DOHH2 (cell line): ENCODE data around the gene EZH2.

Experiments used
- H3F3A ChIP-seq: fragments of 200-600 bp; sonication (generic), shearing (Covaris generic); 2 replicates; pipeline ENCODE4 v1.6.0; 2016; ENCODE audit warnings: antibody characterized with exemption, mild to moderate bottlenecking; ENCODE audit not compliant: control insufficient read depth, insufficient read depth
- H3K27ac ChIP-seq: fragments of 200-600 bp; sonication (generic); 2 replicates; pipeline ENCODE4 v1.5.1; 2014; ENCODE audit warnings: low read depth, mild to moderate bottlenecking, low read length, moderate library complexity
- H3K27me3 ChIP-seq: fragments of 200-600 bp; sonication (generic); 2 replicates; pipeline ENCODE4 v1.6.1; 2014; ENCODE audit warnings: mild to moderate bottlenecking, low read length, mixed read lengths; ENCODE audit not compliant: control insufficient read depth
- H3K36me3 ChIP-seq: fragments of 200-600 bp; sonication (generic); 2 replicates; pipeline ENCODE4 v1.6.1; 2014; ENCODE audit warnings: mild to moderate bottlenecking, low read length, moderate library complexity, mixed read lengths; ENCODE audit not compliant: control insufficient read depth
- H3K4me1 ChIP-seq: fragments of 200-600 bp; sonication (generic); 2 replicates; pipeline ENCODE4 v1.6.1; 2014; ENCODE audit warnings: mild to moderate bottlenecking, low read length, mixed read lengths; ENCODE audit not compliant: control insufficient read depth
- H3K4me2 ChIP-seq: fragments of 200-600 bp; sonication (generic); 2 replicates; pipeline ENCODE4 v1.6.0; 2014; ENCODE audit warnings: mild to moderate bottlenecking, low read length, moderate library complexity
- H3K4me3 ChIP-seq: fragments of 200-600 bp; sonication (generic); 2 replicates; pipeline ENCODE4 v1.5.1; 2014; ENCODE audit warnings: mild to moderate bottlenecking, low read length, mixed read lengths
- H3K79me2 ChIP-seq: fragments of 200-600 bp; sonication (generic); 2 replicates; pipeline ENCODE4 v1.6.1; 2014; ENCODE audit warnings: mild to moderate bottlenecking, low read length, mixed read lengths; ENCODE audit not compliant: control insufficient read depth
- H3K9me2 ChIP-seq: fragments of 200-600 bp; sonication (generic); replicated peaks from 2 replicates; pipeline ENCODE4 v1.6.1; 2014; ENCODE audit warnings: mild to moderate bottlenecking, low read length, mixed read lengths; ENCODE audit not compliant: control insufficient read depth
- H3K9me3 ChIP-seq: fragments of 200-600 bp; sonication (generic); 2 replicates; pipeline ENCODE4 v1.6.1; 2014; ENCODE audit warnings: antibody characterized with exemption, low read length, mixed read lengths; ENCODE audit not compliant: control insufficient read depth, insufficient read depth
- H4K20me1 ChIP-seq: fragments of 200-600 bp; sonication (generic); 2 replicates; pipeline ENCODE4 v1.6.0; 2014; ENCODE audit warnings: low read depth, mild to moderate bottlenecking, antibody characterized with exemption, low read length, moderate library complexity; ENCODE audit not compliant: control insufficient read depth, insufficient read depth
- EZH2phosphoT487 ChIP-seq: fragments of 200-600 bp; sonication (generic); IDR thresholded peaks from 2 replicates; pipeline ENCODE4 v1.6.1; 2017; ENCODE audit warnings: borderline replicate concordance, mild to moderate bottlenecking, antibody characterized with exemption, low read length, moderate library complexity, mixed read lengths
- TF ChIP-seq, protein P1 (sequence below): fragments of 200-600 bp; sonication (generic); IDR thresholded peaks from one replicate; pipeline ENCODE4 v1.5.1; 2014; ENCODE audit warnings: antibody characterized with exemption, mild to moderate bottlenecking, low read depth, low read length; ENCODE audit not compliant: poor library complexity, severe bottlenecking

Gene EZH2

DNA sequence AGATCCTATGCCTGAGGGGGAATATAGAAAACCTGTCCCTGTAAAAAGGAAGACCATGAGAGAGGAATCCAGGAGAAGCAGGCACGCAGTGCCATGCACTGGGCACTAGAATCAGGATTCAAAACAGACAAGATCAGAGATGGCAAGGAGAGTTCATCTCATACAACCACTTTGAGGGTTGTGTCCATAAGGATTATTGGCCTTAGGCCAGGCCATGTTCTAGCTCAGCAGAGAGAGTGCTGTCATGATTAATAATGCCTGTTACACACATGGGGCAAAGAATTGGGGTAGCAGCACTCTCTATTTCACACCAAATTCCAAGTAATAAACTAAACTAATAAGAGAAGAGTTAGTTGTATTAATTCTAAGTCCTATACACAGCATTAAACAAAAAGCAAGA is 29.1 kb downstream of the EZH2 start:
- no peak overlapping the region for H3K4me3 ChIP-seq
- H3K36me3 ChIP-seq = peaks cover 7% of the 10 kb centered on the region
- H3K27ac ChIP-seq = no peak overlapping the region
- H3K4me2 ChIP-seq = no peak overlapping the region
- H3K79me2 ChIP-seq = peaks cover 100% of the 10 kb centered on the region
- peaks cover 56% of the 10 kb centered on the region for H4K20me1 ChIP-seq
- H3K9me3 ChIP-seq = no peaks in the 10 kb centered on the region
- peaks cover 16% of the 10 kb centered on the region for H3F3A ChIP-seq
- TF ChIP-seq, protein P1, sequence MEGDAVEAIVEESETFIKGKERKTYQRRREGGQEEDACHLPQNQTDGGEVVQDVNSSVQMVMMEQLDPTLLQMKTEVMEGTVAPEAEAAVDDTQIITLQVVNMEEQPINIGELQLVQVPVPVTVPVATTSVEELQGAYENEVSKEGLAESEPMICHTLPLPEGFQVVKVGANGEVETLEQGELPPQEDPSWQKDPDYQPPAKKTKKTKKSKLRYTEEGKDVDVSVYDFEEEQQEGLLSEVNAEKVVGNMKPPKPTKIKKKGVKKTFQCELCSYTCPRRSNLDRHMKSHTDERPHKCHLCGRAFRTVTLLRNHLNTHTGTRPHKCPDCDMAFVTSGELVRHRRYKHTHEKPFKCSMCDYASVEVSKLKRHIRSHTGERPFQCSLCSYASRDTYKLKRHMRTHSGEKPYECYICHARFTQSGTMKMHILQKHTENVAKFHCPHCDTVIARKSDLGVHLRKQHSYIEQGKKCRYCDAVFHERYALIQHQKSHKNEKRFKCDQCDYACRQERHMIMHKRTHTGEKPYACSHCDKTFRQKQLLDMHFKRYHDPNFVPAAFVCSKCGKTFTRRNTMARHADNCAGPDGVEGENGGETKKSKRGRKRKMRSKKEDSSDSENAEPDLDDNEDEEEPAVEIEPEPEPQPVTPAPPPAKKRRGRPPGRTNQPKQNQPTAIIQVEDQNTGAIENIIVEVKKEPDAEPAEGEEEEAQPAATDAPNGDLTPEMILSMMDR = no peak
- TF ChIP-seq EZH2phosphoT487 = no peak
- H3K4me1 ChIP-seq = peaks cover 72% of the 10 kb centered on the region
- no peaks in the 10 kb centered on the region for H3K27me3 ChIP-seq
- H3K9me2 ChIP-seq = no peaks in the 10 kb centered on the region

DNA sequence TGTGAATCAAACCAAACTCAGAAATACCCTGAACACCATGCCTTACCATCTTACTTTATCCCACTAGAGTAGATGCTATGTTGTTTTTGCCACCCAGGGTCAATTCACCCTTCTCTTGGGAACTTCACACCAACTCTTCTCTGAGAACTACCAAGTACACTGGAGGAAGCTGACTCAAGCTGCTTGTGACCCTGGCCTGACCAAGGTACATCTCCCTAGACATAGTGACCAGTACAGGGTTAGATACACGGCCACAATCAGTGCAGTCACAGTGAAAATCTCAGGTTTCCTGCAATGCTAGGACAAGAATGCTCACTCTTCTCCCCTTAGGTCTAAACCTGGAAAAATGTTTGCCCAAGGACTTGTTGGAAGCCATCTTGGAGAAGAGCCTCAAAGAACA is 31.8 kb downstream of the EZH2 start:
- Histone ChIP-seq H3F3A (peaks cover 14% of the 10 kb centered on the region; the same call in 1 of the 2 replicates), H3K27me3 (no peaks in the 10 kb centered on the region), H3K4me2 (peak overlapping the region; percentile 9), H3K27ac (no peak overlapping the region), H3K36me3 (peaks cover 19% of the 10 kb centered on the region), H3K9me3 (no peaks in the 10 kb centered on the region), H4K20me1 (peaks cover 72% of the 10 kb centered on the region), H3K9me2 (no peaks in the 10 kb centered on the region), H3K4me1 (peaks cover 77% of the 10 kb centered on the region), H3K4me3 (no peak overlapping the region), H3K79me2 (peaks cover 100% of the 10 kb centered on the region)
- TF ChIP-seq, protein P1 = no peak
- no peak for TF ChIP-seq EZH2phosphoT487

DNA sequence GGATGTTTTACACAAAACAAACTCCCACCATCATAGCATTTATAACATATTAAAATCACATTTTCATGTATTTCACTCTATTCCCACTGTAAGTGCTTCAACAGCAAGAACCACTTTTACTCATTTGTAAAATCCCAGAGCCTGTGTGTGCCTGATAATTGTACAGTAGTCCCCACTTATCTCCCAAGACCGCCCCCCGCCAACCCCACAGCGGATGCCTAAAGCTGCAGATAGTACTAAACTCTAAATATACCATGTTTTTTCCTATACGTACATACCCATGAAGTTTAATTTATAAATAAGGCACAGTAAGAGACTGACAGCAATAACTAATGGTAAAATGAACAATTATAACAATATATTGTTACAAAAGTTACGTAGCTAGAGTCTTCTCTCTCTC is 33.5 kb downstream of the EZH2 start:
- H3K79me2 ChIP-seq = peaks cover 100% of the 10 kb centered on the region
- peaks cover 65% of the 10 kb centered on the region for H3K4me1 ChIP-seq
- H3K27me3 ChIP-seq = no peaks in the 10 kb centered on the region
- no peak overlapping the region for H3K27ac ChIP-seq
- H3F3A ChIP-seq = peaks cover 10% of the 10 kb centered on the region; the same call in 1 of the 2 replicates
- no peak overlapping the region for H3K4me3 ChIP-seq
- H4K20me1 ChIP-seq = peaks cover 66% of the 10 kb centered on the region
- H3K36me3 ChIP-seq = peaks cover 30% of the 10 kb centered on the region
- no peaks in the 10 kb centered on the region for H3K9me3 ChIP-seq
- no peaks in the 10 kb centered on the region for H3K9me2 ChIP-seq
- H3K4me2 ChIP-seq = no peak overlapping the region
- no peak for TF ChIP-seq EZH2phosphoT487
- TF ChIP-seq, protein P1 = no peak
